Stomach (tissue), 4 donors: ENCODE measurements around the gene MRPL23.

Experiments
- CTCF ChIP-seq, 7 experiments: fragments of 450-650 bp in 4 of 7; fragments of 200-600 bp in 3 of 7; sonication (generic) in 3 of 7; IDR thresholded peaks; one replicate each; pipeline ENCODE4 v1.5.1; 2016 to 2019; ENCODE audit warnings: antibody characterized with exemption in 7 of 7, control low read depth in 2 of 7, mild to moderate bottlenecking in 1 of 7
- EP300 ChIP-seq: sonication (generic); formaldehyde crosslinking; IDR thresholded peaks from one replicate; pipeline ENCODE4 v1.6.1; 2017; ENCODE audit warnings: antibody characterized with exemption

GRCh38 chr11:1915795-1916131 is 31.4 kb upstream of the MRPL23 start:
- TF ChIP-seq CTCF (IDR thresholded peaks at IDR 0.05) (no peak), EP300 (no peak)
